Osteoblast (primary cell): ENCODE results near the gene ALDH1A2. TPM values are rescaled to one million over a fixed set of nuclear protein-coding genes. Genes with fewer than 3 reads are reported as not detected.
"Not testable (repeated sequence)": the region's sequence is repeated elsewhere in the genome, so short reads cannot be mapped to it uniquely, and the experiment has no call there.

Experiments used
- DNase-seq: peaks from one replicate; pipeline ENCODE4 v3.0.0; 2011; ENCODE audit warnings: low spot score, mixed read lengths; ENCODE audit not compliant: insufficient read length; ENCODE audit errors: missing footprints
- H2AFZ ChIP-seq: 2 replicates; pipeline ENCODE4 v1.6.0; 2011; ENCODE audit warnings: mild to moderate bottlenecking, low read length
- H3K27ac ChIP-seq: 2 replicates; pipeline ENCODE4 v1.5.1; 2011; ENCODE audit warnings: mild to moderate bottlenecking, low read depth, low read length, moderate library complexity
- H3K27me3 ChIP-seq: 2 replicates; pipeline ENCODE4 v1.6.0; 2012; ENCODE audit warnings: mild to moderate bottlenecking, control low read depth, inconsistent platforms, low read length, moderate library complexity; ENCODE audit not compliant: insufficient read depth
- H3K36me3 ChIP-seq: 2 replicates; pipeline ENCODE4 v1.5.1; 2011; ENCODE audit warnings: mild to moderate bottlenecking, low read length, control low read depth, moderate library complexity; ENCODE audit not compliant: insufficient read depth
- H3K4me1 ChIP-seq: 2 replicates; pipeline ENCODE4 v1.5.1; 2011; ENCODE audit warnings: mild to moderate bottlenecking, low read length, control low read depth, moderate library complexity; ENCODE audit not compliant: insufficient read depth
- H3K4me2 ChIP-seq: 2 replicates; pipeline ENCODE4 v1.6.0; 2011; ENCODE audit warnings: mild to moderate bottlenecking, low read length; ENCODE audit not compliant: insufficient read depth
- H3K4me3 ChIP-seq: fragments of 200-600 bp; sonication (generic); 3 replicates; pipeline ENCODE4 v1.5.1; 2012; ENCODE audit warnings: mild to moderate bottlenecking, low read length, inconsistent platforms; ENCODE audit not compliant: insufficient read depth
- H3K79me2 ChIP-seq: 2 replicates; pipeline ENCODE4 v1.6.0; 2012; ENCODE audit warnings: mild to moderate bottlenecking, low read length, control low read depth, inconsistent platforms; ENCODE audit not compliant: insufficient read depth
- H3K9me3 ChIP-seq: 2 replicates; pipeline ENCODE4 v1.5.1; 2011; ENCODE audit warnings: low read depth, low read length, control low read depth
- H4K20me1 ChIP-seq: 2 replicates; pipeline ENCODE4 v1.6.0; 2012; ENCODE audit warnings: mild to moderate bottlenecking, low read length, control low read depth; ENCODE audit not compliant: insufficient read depth
- total RNA-seq: library from RNA; depleted of rRNA; stranded (reverse); fragments of >200 nt; gene quantifications from 2 replicates; pipeline ENCODE4 v1.2.3, GENCODE V29; 2012
- TF ChIP-seq, protein P1 (sequence below): IDR thresholded peaks from 2 replicates; pipeline ENCODE4 v1.5.1; 2011; ENCODE audit warnings: mild to moderate bottlenecking, low read depth, low read length, moderate library complexity; ENCODE audit errors: extremely low read depth

Gene ALDH1A2
- total RNA-seq, 1 donor = 1.1 TPM

DNA sequence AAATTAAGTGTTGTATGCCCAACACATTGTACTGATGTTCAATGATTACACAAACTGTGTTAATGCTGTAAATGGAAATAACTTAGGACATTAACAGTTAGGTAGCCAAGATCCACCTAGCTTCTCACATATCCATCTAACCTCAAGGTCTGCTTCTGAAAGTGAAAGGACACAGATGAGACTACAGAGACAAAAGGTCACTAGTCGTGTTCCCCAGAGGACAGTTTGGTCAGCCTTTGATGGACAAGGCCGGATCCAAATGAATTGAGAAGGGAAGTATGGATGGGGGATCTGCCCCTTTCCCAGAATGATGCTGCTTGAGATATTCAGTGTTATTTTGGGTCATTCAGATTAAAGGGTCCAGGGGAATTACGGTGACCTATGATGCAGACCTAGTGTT, 17.2 kb downstream of the ALDH1A2 start:
- Histone ChIP-seq H2AFZ (no peak overlapping the region), H4K20me1 (no peaks in the 10 kb centered on the region), H3K36me3 (no peaks in the 10 kb centered on the region), H3K4me2 (no peak overlapping the region), H3K9me3 (no peaks in the 10 kb centered on the region), H3K4me1 (no peaks in the 10 kb centered on the region), H3K4me3 (no peak overlapping the region), H3K79me2 (no peaks in the 10 kb centered on the region), H3K27ac (no peak overlapping the region), H3K27me3 (peaks cover 44% of the 10 kb centered on the region)
- no peak for DNase-seq
- TF ChIP-seq, protein P1, sequence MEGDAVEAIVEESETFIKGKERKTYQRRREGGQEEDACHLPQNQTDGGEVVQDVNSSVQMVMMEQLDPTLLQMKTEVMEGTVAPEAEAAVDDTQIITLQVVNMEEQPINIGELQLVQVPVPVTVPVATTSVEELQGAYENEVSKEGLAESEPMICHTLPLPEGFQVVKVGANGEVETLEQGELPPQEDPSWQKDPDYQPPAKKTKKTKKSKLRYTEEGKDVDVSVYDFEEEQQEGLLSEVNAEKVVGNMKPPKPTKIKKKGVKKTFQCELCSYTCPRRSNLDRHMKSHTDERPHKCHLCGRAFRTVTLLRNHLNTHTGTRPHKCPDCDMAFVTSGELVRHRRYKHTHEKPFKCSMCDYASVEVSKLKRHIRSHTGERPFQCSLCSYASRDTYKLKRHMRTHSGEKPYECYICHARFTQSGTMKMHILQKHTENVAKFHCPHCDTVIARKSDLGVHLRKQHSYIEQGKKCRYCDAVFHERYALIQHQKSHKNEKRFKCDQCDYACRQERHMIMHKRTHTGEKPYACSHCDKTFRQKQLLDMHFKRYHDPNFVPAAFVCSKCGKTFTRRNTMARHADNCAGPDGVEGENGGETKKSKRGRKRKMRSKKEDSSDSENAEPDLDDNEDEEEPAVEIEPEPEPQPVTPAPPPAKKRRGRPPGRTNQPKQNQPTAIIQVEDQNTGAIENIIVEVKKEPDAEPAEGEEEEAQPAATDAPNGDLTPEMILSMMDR = no peak

DNA sequence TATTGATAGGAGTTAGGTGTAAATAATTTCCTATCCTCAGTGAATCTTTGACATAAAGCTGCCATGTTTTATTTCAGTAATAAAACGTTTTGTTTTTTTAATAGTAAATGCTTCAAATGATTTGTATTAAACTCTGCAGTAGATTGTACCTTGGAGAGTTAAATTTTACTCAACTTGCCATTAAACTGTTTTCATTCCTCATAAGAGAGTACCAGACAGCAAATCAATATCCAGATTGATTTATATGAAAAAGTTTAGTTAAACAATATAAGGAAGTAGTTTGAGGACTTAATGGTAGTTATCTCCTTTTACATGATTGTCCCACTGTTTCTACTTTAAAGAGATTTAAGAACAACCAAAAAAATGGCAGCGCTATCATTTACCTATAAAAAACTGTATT, 18.4 kb downstream of the ALDH1A2 start:
- Histone ChIP-seq H3K4me3 (no peak overlapping the region), H3K27me3 (peaks cover 45% of the 10 kb centered on the region), H3K4me1 (no peaks in the 10 kb centered on the region), H4K20me1 (no peaks in the 10 kb centered on the region), H3K9me3 (no peaks in the 10 kb centered on the region), H2AFZ (no peak overlapping the region), H3K36me3 (no peaks in the 10 kb centered on the region), H3K27ac (no peak overlapping the region), H3K4me2 (no peak overlapping the region), H3K79me2 (no peaks in the 10 kb centered on the region)
- no peak for DNase-seq
- TF ChIP-seq, protein P1 = no peak

DNA sequence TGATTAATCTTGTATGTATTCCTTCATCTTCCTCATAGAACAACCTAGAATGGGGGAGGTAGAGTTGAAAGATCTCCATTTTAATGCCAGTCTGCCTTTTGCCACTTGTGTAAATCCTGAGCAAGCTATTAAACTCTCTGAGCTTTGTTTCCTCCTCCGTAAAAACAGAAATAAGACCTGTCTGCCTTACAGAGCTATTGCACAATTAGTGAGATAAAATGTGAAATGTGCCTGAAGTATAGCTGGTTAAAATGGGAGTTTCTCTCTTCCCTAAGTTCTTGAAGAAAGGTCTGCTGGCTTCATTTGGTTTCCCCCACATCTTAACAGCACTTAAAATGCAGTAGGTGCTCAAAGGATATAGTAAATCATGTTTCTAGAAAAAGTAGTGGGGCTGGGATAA, 19.0 kb downstream of the ALDH1A2 start:
- no peaks in the 10 kb centered on the region for H3K79me2 ChIP-seq
- no peak overlapping the region for H2AFZ ChIP-seq
- peaks cover 44% of the 10 kb centered on the region for H3K27me3 ChIP-seq
- no peak overlapping the region for H3K4me2 ChIP-seq
- H3K9me3 ChIP-seq = no peaks in the 10 kb centered on the region
- TF ChIP-seq, protein P1 = no peak
- no peak overlapping the region for H3K27ac ChIP-seq
- DNase-seq = no peak
- no peaks in the 10 kb centered on the region for H3K36me3 ChIP-seq
- H3K4me1 ChIP-seq = no peaks in the 10 kb centered on the region
- no peaks in the 10 kb centered on the region for H4K20me1 ChIP-seq
- H3K4me3 ChIP-seq = no peak overlapping the region

DNA sequence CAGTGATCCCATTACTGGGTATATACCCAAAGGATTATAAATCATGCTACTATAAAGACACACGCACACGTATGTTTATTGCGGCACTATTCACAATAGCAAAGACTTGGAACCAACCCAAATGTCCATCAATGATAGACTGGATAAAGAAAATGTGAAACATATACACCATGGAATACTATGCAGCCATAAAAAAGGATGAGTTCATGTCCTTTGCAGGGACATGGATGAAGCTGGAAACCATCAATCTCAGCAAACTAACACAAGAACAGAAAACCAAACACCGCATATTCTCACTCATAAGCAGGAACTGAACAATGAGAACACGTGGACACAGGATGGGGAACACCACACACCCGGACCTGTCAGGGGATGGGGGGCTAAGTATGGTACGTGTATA, 20.1 kb downstream of the ALDH1A2 start:
- DNase-seq, H3K4me1 ChIP-seq, H3K36me3 ChIP-seq, H3K9me3 ChIP-seq, H2AFZ ChIP-seq, H3K4me2 ChIP-seq, H3K79me2 ChIP-seq, H3K27ac ChIP-seq, H3K4me3 ChIP-seq, H4K20me1 ChIP-seq: not testable (repeated sequence)
- peaks cover 41% of the 10 kb centered on the region for H3K27me3 ChIP-seq
